Myocyte (in vitro differentiated cells): ENCODE data around the gene AIFM2. TPM values are rescaled to one million over a fixed set of nuclear protein-coding genes. Genes with fewer than 3 reads are reported as not detected.
"Not testable (repeated sequence)": the region's sequence is repeated elsewhere in the genome, so short reads cannot be mapped to it uniquely, and the experiment has no call there.

Source experiments
- DNase-seq: peaks from one replicate; pipeline ENCODE4 v3.0.0-alpha.2; 2012; ENCODE audit warnings: low read depth
- polyA plus RNA-seq: library from polyadenylated mRNA; unstranded; fragments of >200 nt; gene quantifications from one replicate; pipeline ENCODE4 v1.2.1, GENCODE V29; 2012; ENCODE audit warnings: missing spikeins
- total RNA-seq: library from RNA; depleted of rRNA; stranded (reverse); fragments of >200 nt; gene quantifications from 2 replicates; pipeline ENCODE4 v1.2.3, GENCODE V29; 2014

AIFM2 gene
- 15.8 and 18.3 TPM in 2 replicates for total RNA-seq
- 16.1 TPM for polyA plus RNA-seq

DNA sequence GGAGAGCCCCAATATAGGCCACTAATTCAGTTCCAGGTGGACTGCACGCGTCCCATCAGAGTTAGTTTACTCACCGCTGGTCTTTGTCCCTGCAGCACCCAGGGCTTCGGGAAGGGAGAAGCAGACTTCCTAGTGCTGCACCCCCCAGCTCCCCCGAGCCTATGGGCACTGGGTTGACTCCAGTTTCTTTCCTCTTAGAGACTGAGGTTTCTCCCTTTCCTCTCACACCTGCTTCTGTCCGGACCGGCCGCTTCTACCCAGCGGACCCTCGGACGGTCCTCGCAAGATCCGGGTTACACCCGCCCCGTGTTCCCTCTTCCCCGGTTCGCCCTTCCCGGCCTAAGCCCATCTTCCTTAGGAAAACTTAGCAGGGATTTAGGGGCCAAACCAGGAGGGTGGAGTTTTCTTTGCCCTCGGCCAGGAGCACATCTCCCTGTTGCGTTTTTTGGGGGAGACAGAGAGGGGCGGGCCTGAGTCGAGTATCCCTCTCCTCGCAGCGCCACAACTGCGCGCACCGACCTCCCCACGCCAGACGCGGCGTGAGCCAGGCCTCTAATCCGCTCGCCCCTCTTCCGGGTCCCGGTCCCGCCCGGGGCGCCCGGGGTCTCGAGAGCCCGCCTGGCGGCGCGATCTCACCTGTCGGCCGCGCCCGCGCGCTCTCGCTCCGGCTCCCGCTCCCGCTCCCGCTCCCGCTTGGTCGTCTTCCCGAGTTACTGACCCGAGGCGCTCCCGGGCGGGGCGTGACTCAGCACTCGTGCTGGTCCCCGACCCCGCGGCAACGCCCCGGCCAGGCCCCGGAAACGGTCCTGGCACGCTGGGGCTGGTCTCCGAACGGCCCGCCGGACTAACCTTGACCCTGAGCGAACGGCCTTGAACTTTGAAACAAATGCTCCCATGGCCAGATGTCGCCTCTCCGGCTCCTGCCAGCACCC lies at the start of gene AIFM2:
Gene AIFM2, minus strand, starts transcription at position 728 of the 932 bp plus-strand sequence. CDS start 8,741 bp downstream, outside the sequence.
- DNase-seq, result peak; percentile 81

DNA sequence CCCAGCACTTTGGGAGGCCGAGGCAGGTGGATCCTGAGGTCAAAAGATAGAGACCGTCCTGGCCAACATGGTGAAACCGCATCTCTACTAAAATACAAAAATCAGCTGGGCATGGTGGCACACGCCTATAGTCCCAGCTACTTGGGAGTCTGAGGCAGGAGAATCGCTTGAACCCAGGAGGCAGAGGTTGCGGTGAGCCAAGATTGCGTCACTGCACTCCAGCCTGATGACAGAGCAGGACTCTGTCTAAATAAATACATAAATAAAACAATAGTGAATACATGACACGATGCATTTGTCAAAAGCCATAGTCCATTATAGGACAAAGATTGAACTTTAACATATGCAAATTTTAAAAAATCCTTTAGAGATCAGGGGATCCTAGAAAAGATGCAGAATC lies 46.6 kb upstream of the AIFM2 start:
- DNase-seq, result not testable (repeated sequence)

DNA sequence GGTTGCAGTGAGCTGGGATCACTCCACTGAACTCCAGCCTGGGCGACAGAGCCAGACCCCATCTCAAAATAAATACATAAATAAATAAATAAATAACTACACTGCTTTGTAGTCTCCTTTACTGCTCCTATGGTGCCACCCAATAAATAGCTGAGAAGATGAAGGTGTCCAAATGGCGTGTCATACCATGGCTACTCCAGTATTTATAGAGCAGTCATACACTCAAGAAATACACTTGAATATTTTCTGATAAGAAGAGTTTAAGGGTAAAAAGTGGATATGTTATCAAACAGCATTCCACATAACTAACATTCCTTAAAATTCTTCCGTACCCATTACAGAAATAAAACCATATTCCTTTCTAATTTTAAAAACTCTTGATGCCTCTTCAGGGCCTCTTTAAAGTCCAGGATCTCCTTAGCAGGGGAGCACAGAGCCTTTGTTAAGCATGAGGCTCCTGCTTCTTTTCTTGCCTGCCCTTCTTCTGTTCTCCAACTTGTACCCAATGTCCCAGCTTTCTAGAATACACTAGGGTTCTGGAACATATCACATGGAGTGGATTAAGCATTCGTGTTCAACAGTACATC lies 45.6 kb upstream of the AIFM2 start:
- DNase-seq, result no peak

DNA sequence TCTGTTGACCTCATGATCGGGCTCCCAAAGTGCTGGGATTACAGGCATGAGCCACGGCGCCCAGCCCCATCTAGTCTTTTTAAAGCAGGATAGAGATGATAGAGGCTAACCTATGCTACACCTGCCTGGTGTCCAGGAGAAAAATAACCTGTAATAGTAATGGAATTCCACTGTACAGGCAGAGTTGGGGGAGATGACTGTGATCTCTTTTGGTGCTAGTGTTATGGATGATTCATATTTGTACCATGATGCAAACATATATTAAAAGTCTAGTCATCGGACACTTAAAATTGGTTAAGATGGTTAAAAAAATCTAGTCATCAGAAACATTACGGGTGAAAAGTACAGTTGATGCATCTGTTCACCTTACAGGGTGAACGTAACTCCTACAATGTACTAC lies 43.8 kb upstream of the AIFM2 start:
- no peak for DNase-seq

DNA sequence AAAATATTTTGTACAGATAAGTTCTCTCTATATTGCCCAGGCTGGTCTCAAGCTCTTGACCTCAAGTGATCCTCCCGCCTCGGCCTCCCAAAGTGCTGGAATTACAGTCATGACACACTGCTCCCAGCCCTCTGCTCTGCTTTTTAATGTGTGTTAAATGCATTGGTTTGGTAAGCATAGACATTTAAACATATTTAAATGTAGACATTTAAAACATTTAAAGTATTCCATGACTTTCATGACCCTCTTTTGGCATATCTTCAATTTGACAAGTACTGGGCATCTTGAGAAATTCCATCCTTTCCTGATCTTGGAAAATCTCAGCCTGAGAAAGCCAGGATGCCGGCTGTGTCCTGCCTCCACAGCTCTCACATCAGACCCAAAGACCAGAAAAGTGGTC lies 42.9 kb upstream of the AIFM2 start:
- no peak for DNase-seq

DNA sequence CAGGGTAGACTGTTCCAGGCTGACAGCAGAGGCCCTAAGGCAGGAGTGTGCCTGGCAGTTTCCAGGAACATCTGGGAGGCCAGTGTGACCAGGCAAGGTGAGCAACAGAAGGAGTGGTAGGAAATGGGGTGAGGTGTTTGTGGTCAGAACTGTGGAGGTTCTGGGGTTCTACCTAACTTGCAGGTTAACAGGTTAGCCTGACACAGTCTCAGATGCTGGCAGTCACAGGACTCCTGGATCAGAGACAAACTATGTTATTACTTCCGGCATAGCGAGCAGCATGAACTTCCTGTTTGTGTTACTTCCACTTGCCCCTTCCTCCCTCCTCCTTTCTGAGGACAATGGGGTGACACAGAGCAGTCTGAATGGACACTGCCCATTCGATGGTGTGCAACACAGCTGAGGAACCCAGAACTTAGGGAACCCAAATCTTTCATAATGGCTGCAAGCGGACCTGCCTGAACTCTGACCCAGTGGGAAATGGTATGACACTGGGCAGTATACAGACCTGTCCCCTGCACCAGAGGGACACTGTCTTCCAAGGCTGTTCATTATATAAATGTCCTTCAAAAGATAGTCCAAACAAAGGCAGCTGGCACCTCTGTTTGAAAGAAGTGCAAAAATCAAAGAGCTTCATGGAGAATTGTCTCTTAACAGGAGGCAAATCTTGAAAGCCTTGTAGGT lies 41.6 kb upstream of the AIFM2 start:
- DNase-seq, result no peak

DNA sequence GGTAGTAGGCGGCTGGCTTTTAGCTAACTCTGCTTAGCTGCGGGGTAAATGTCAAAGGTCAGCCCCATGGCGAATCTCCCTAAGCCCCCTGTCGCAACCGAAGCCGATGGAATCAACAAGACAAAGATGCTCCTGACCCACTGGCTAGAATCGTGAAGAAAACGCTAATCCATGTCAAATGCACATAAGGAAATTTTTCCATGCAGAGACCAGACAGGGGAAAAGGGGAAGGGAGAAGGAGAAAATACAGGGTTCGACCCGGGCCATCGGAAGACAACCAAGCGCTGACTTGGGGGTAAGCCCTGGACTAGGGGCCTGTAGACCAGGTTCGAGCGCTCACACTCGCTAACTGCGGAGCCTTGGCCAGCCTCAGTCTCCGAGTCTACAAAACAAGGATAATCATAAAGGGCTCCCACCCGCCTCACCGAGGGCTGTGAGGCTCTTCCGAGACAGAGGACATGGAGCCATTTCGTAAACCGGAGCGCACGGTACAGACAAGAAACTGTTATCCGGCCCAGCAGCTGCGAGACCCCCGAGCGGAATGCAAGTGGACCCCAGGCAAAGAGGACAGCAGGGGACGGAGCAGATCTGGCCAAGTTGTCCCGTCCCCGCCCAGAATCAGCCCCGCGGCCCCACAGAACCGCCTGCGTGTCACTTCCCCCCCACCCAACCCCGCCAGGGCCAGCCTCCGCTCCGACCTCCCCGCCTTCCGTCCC lies 37.2 kb upstream of the AIFM2 start:
- DNase-seq, result no peak

DNA sequence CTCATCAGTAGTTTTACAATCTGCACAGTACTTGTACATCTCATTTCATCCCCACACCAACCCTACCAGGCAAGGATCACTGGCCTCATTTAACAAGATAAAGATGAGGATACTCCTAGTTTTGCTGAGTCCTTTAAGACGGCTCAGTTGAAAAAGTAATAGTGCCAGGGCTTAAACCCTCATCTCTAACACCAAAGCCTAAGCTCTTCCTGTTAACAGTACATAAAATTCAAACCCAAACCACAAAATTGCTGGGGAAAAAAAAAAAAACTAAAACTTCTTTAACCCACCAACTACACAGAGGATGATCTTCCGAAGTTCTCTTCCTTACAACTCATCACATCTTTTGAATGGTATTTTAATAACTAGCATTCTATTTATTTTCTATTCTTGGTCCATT lies 36.4 kb upstream of the AIFM2 start:
- no peak for DNase-seq

DNA sequence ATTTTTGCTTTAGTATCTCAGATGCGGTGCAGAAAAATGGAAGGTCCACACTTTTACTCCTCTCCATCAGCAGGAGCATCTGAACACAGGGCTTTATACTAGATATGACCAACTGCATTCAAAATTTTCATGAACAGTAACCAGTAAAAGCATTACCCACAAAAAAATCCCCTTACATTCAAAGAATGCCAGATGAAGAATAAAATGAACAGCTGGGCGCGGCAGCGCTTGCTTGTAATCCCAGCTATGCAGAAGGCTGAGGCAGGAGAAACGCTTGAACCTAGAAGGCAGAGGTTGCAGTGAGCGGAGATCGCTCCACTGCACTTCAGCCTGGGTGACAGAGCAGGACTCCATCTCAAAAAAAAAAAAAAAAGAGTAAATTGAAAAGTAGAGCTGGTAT lies 34.6 kb upstream of the AIFM2 start:
- DNase-seq, result peak; percentile 59

DNA sequence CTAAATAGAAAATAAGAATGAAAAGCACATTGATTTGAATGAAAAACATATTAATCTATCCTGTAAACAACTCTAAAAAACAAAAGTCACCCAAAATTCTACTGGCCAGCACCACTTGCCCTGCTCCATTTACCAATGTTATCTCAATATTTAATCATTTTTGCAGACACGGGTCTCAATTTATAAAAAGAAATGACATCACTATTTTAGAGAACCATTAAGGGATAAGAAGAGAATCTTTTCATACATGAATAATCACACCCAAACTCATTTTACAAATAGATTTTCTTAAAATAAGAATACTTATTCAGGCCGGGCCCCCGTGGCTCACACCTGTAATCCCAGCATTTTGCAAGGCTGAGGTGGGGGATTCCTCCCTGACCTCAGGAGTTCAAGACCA lies 33.8 kb upstream of the AIFM2 start:
- no peak for DNase-seq

DNA sequence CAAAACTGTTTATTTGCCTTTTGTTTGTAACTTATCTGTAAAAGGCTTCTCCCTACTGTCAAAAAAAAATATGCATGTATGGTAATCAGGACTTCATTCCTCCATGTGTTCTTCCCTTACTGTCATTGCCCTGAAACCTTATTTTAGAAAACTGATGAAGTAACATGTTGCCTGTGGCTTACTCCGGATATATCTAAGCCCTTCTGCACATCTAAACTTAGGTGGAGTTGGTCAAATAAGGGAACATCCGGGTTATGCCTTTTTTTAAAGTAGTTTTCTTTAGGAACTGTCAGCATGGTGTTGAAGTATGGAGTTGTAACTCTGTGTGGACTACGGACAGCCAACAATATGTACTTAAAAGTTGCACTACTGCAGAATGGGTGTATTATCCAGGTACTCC lies 31.5 kb upstream of the AIFM2 start:
- DNase-seq, result peak; percentile 17

DNA sequence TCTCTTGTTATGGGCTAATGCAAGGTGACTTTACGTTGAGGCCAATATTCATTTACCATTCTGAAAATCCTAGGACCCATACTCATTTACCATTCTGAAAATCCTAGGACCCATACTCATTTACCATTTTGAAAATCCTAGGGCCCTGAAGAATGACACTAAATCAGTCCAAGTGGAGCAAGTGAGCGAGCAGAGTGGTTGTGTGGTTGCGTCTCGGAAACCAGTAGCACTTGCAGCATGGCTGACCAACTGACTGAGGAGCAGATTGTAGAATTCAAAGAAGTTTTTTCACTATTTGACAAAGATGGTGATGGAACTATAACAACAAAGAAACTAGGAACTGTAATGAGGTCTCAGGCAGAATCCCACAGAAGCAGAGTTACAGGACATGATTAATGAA lies 30.8 kb upstream of the AIFM2 start:
- DNase-seq, result no peak

DNA sequence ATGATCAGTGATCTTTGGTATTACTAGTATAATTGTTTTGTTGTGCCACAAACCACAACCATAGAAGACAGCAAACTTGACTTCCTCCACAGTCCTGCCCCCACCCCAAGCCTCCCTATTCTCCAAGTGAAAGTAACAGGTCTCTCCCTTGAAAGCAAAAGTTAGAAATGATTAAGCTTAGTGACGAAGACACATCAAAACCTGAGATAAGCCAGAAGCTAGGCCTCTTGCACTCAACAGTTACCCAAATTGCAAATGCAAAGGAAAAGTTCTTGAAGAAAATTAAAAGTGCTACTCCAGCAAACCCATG lies 30.2 kb upstream of the AIFM2 start:
- no peak for DNase-seq

DNA sequence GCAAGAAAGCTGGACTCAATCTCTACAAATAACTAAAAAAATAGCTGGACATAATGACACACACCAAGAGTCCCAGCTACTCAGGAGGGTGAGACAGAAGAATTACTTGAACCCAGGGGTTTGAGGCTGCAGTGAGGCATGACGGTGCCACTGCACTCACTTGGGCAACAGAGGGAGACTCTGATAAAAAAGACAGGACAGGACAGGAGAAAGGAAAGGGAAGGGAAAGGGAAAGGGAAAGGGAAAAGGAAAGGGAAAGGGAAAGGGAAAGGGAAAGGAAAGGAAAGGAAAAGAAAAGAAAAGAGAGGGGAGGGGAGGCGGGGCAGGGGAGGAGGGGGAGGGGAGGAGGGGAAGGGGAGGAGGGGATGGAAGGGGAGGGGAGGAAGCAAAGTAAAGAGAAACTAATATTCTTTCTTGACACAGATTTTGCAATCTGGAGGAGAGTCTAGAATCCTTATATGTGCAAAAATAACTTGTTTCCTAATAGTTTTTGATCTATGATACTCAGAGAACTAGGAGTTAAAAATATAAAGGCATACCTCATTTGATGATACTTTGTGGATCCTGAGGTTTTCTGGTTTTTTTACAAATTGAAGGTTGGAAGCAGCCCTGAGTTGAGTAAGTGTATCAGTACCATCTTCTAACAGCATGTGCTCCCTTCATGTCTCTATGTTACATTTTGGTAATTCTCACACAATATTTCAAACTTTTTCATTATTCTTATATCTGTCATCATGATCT lies 29.7 kb upstream of the AIFM2 start:
- no peak for DNase-seq

DNA sequence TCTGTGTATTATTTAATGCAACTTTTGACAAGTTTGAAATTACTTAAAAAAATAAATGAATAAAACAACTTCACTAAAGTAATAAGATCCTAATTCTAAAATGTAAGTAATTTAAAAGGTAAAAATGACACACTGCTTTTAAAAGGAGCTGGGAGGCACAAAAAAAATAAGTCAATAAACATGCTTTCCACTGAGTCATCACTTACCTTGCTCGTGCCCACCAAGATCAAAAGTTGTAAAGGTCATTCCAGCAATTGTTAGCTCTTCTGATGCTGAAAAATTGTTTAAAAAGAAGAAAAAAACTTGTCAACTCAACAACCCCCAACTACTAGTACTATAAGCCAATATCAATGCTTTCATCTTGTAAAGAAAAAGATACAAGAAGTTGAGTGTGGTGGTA lies 28.2 kb upstream of the AIFM2 start:
- DNase-seq, result no peak

DNA sequence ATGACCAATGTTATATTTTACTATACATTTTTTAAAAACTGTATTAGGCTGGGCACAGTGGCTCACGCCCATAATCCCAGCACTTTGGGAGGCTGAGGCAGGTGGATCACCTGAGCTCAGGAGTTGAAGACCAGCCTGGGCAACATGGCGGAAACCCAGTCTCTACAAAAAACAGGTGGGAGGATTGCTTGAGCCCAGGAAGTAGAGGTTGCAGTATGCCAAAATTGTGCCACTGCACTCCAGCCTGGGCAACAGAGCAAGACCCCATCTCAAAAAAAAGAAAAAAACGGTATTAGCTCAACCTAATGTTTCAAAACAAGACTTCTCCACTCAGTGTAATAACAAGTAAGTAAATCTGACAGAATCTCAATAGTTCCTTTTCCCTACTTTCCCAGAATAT lies 26.7 kb upstream of the AIFM2 start:
- not testable (repeated sequence) for DNase-seq

DNA sequence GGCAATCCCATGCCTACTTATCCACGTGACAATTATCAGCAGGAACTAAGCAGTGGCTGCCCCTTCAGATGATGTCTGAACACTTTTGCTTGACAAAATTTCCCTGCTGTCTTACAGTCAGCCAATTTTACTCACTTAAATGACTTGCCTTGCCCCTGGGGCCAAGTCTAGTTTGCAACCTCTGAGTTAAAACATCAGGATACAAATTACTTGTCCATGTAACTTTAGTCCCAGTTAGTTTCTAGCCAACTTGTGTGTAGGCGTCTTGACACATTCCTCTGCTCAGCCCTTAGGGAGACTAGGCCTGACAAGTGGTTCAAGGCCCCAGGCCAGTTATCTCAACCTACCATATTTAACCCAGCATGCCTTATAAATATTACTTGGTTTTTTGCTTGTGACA lies 25.5 kb upstream of the AIFM2 start:
- DNase-seq, result no peak

DNA sequence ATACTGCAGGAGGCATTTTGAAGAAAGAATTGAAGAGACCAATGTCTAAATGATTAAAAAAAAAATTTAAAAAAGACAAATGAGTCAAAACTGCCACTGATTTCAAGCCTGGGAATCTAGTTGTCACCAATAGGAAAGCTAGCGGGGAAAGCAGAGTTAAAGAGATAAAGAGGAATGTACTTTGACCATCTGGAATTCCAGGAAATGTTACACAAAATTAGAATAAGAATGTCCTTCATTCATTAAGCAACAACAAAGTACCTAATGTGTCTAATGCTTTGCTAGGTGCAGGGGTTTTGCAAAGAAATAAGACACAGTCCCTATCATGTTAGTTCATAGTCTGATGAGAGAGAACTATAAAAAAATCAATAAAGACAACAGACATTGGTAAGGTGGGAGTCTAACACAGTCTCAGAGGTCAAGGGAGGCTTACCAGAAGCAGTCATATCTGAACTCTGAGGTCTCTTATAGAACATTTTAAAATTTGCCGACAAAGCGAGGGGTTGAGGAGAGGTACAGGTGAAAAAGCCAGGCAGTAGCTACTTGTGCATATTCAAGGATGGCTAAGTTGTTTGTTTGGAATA lies 22.7 kb upstream of the AIFM2 start:
- no peak for DNase-seq

DNA sequence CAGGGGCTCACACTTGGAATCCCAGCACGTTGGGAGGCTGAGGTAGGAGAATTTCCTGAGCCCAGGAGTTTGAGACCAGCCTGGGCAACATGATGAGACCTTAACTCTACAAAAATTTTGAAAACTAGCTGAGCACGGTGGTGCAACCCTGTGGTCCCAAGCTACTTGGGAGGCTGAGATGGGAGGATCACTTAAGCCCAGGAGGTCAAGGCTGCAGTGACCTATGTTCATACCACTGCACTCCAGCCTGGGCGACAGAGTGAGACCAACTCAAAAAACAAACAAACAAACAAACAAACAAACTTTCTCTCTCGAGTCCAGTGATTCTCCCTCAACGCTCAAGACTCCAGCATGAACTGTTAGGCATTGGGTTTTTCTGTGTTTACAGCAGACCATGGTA lies 15.9 kb upstream of the AIFM2 start:
- no peak for DNase-seq

DNA sequence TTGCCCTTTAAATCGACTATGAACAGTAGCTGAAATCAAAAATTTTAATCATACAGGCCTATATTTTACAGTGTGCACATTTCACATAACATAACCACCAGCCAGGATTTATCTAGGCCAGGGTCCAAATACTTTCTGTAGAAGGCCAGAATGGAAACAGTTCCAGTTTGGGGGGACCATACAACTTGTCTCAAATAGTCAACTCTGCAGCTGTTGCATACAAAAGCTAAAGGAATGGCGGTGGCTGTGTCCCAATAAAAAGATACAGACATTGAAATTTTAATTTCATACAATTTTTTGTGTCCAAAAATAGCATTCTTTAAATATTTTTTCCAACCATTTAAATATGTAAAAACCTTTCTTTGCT lies 14.6 kb upstream of the AIFM2 start:
- no peak for DNase-seq
